Measurements from ENCODE around the gene LYSMD1.
"Not testable (repeated sequence)": the region's sequence is repeated elsewhere in the genome, so short reads cannot be mapped to it uniquely, and the experiment has no call there.

Gene LYSMD1

DNA sequence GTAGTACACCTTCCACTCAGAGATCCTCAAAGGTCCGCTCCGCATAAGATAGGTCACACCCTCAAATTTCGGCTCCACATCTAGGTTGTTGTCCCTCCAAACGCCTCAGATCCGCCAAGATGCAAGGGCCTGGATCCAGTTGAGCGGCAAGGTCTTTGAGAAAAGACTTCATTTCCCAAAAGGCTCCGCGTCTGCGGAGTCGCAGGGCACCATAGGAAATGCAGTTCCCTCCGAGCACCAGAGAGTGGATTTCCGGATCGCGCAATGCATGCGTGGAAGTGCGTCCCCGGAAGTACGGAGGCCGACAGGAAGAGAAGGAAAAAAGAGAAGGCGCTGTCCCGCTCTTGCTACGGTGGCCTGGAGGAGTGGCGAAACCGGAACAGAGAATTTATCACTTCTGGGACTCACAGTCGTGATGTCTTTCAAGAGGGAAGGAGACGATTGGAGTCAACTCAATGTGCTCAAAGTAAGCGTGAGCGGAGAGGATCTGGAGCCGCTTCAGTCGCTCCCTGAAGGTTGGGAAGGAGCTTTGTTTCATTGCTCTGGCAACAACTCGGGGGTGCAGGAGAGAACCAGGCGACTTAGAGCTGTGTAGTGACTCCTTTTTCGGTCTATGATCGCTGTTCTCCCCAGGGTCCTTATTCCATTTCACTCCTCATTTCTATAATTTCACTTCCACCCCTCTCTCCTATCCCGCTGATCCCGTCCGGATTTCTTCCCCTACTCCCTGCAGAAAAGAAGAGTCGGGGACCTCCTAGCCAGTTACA is at the start of gene LYSMD1, which contains the start of gene SCNM1:
LYSMD1 (minus strand) TSS at position 165 of the 767 bp plus-strand sequence. CDS start 644 bp downstream, outside the sequence.
SCNM1 (plus strand) TSS at position 407 of the 767 bp plus-strand sequence; CDS start at position 416, 9 bp downstream.
- peak; percentile 62 for TF ChIP-seq POLR2A (IDR thresholded peaks at IDR 0.05; ENCODE audit: low read depth, low read length)
- FAIRE-seq, result peak; percentile 23
- DNase-seq (ENCODE audit: insufficient read length, low spot score), result peak; percentile 98

DNA sequence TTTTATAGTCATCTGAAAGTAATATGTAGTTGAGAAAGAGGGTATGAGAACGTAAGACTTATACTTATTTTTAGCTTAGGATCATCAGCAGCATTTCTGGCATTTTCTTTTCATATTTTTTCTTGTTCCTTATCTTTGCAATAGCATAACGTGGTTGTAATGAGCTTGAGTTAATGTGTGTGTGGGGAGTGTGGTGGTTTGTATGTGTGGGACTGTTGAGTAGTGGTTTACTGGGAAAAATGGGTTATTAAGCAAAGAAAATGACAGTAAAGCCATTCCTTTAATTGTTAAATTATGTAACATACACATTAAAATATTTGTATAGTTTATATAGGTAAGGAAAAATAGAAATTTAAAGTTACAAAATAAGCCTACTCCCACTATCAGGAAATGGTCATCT is 47.9 kb upstream of the LYSMD1 start:
- DNase-seq (ENCODE audit: insufficient read length, low spot score) (no peak), FAIRE-seq (no peak)

DNA sequence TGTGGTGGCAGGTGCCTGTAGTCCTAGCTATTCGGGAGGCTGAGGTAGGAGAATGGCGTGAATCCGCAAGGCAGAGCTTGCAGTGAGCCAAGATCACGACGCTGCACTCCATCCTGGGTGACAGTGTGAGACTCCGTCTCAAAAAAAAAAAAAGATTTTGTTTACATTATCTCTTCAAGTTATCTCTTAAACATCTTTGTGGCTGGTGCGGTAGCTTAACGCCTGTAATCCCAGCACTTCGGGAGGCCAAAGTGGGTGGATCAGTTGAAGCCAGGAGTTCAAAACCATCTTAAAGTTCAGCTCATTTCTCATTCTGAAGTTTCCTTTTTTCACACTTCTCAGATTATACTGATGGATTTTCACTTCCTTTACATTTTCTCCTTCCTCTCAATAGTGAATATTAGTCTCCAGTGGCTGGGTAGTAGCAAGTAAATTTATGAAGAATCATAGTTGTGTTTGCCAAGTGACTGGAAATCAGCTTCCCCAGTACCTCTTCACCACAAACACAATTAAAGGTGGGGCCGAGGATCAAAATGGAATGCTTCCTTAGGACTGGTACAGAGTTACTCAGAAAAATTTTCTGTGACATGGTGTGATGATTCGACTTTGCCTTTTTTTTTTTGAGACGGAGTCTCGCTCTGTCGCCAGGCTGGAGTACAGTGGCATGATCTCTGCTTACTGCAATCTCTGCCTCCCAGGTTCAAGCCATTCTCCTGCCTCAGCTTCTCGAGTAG is 46.4 kb upstream of the LYSMD1 start:
- DNase-seq (ENCODE audit: insufficient read length, low spot score) (no peak), FAIRE-seq (no peak)
- no peak for TF ChIP-seq POLR2A (IDR thresholded peaks at IDR 0.05; ENCODE audit: low read depth, low read length)

More for the DNA sequence above, 47.9 kb upstream of the LYSMD1 start:
- no peak for TF ChIP-seq POLR2A (IDR thresholded peaks at IDR 0.05; ENCODE audit: low read depth, low read length)

DNA sequence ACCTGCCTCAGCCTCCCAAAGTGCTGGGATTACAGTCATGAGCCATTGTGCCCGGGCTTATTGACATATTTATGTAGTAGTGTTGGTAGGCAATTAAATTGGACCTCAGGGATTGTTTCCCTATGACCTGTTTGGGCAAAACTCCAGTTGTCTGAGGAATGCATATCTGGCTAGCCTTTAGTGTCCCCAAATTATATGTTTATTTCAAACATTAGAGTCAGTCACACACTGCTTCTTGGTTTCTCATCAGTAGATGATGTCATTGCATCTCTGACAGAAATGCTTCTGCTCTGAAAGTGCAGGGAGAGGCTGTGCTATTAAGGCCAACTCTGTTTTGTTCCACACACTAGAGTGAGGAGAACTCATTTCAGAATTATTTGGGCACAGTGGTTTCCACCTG is 45.1 kb upstream of the LYSMD1 start:
- TF ChIP-seq POLR2A (IDR thresholded peaks at IDR 0.05; ENCODE audit: low read depth, low read length), result no peak
- peak; percentile 19 for DNase-seq (ENCODE audit: insufficient read length, low spot score)
- no peak for FAIRE-seq

GRCh38 chr1:151205381-151205965 is 39.8 kb upstream of the LYSMD1 start:
- FAIRE-seq; DNase-seq (ENCODE audit: insufficient read length, low spot score): not testable (repeated sequence)

GRCh38 chr1:151199873-151200581 is 34.3 kb upstream of the LYSMD1 start:
- TF ChIP-seq POLR2A (IDR thresholded peaks at IDR 0.05; ENCODE audit: low read depth, low read length), result no peak
- DNase-seq (ENCODE audit: insufficient read length, low spot score), result peak; percentile 66
- no peak for FAIRE-seq

- FAIRE-seq (peak; percentile 55), DNase-seq (ENCODE audit: insufficient read length, low spot score) (peak; percentile 97)
- TF ChIP-seq POLR2A (IDR thresholded peaks at IDR 0.05; ENCODE audit: low read depth, low read length), result peak; percentile 89
Observed at GRCh38 chr1:151198254-151199127, 32.8 kb upstream of the LYSMD1 start, which contains the start of gene PIP5K1A. TSS of gene PIP5K1A (plus strand) at chr1:151198552. CDS start at chr1:151198997, 445 bp downstream.

DNA sequence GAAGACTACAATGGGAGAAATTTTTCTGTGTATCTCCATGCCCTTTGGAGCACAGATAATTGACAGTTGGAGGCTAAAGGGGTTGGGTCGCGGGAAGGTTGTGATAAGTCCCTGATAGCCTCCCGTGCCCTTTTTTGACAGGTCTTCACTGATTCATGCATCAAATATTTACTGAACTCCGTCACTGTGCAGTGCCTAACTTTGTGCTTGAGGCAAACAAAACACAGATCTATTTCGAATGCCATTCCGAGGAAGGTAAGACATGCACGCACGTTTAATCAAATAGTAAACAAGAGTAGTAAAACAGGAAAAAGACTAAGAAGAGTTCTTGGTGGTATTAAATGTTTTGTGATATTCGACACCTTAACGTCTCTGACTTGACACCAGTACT is 32.2 kb upstream of the LYSMD1 start:
- DNase-seq (ENCODE audit: insufficient read length, low spot score) (no peak), FAIRE-seq (no peak)
- no peak for TF ChIP-seq POLR2A (IDR thresholded peaks at IDR 0.05; ENCODE audit: low read depth, low read length)

GRCh38 chr1:151196292-151196800 is 30.6 kb upstream of the LYSMD1 start:
- FAIRE-seq (no peak), DNase-seq (ENCODE audit: insufficient read length, low spot score) (no peak)
- no peak for TF ChIP-seq POLR2A (IDR thresholded peaks at IDR 0.05; ENCODE audit: low read depth, low read length)

DNA sequence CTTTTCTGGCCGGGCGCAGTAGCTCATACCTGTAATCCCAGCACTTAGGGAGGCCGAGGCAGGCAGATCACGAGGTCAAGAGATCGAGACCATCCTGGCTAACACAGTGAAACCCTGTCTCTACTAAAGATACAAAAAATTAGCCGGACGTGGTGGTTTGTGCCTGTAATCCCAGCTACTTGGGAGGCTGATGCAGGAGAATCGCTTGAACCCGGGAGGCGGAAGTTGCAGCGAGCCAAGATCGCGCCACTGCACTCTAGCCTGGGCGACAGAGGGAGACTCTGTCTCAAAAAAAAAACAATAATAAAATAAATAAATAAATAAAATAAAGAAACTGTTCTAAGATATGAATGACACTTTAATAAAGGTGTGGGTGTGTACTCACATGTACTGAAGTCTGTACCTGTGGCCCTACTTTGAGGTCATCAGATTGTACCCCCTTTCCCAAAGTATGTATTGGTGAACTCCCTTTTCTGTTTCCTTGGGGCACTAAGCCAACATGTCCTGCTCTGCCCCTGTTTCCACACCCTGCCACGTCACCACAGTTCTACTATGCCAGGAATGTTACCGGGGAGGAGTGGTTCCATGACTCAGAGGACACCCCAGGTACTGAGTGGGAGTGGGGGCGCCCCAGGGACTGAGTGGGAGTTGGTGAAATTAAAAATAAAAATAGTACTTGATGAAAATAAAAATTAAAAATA is 29.3 kb upstream of the LYSMD1 start:
- peak; percentile 46; the same call in 1 of the 2 replicates for TF ChIP-seq POLR2A (IDR thresholded peaks at IDR 0.05; ENCODE audit: low read depth, low read length)
- peak; percentile 86 for DNase-seq (ENCODE audit: insufficient read length, low spot score)
- not testable (repeated sequence) for FAIRE-seq

DNA sequence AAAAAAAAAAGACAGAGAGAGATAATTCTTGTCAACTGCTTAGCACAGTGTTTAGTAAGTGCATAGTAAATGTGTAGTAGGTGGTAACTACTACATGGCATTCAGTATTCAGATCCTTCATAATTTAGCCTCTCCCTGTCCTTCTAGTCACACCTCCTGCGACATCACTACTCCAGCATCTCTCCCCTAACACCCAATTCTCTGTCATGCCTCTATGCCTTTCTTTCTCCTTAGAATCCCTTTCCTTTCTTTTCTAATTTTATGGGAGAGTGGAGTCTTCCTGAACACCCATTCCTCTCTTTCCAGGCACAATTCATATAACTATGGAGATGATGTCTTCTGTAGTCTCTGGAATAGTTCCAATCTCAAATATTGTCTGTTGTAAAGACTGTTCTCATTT is 28.2 kb upstream of the LYSMD1 start:
- FAIRE-seq (no peak), DNase-seq (ENCODE audit: insufficient read length, low spot score) (no peak)
- TF ChIP-seq POLR2A (IDR thresholded peaks at IDR 0.05; ENCODE audit: low read depth, low read length), result no peak

GRCh38 chr1:151193304-151193703 is 27.6 kb upstream of the LYSMD1 start:
- DNase-seq (ENCODE audit: insufficient read length, low spot score), result no peak
- TF ChIP-seq POLR2A (IDR thresholded peaks at IDR 0.05; ENCODE audit: low read depth, low read length), result no peak
- FAIRE-seq, result no peak
